Activated B cell treated with CpG ODN at 0.5 μM for 24 hours (primary cell): Measurements from ENCODE around the gene MT2A. TPM values are rescaled to one million over a fixed set of nuclear protein-coding genes. Genes with fewer than 3 reads are reported as not detected.

Source experiments
- ATAC-seq: fragments of 200-7000 bp; cut with Tn5 transposase; one replicate; pipeline ENCODE4 v1.10.0; 2021; ENCODE audit warnings: low read depth, mild to moderate bottlenecking, moderate library complexity
- CTCF ChIA-PET: fragments of 350-600 bp; sonication (Branson Sonifier 250); formaldehyde crosslinking; loops from one replicate; lab custom pipeline; 2021; ENCODE audit warnings: antibody characterized with exemption; lab: Charles Lee
- POLR2A ChIA-PET: fragments of 350-600 bp; sonication (Branson Sonifier 250); formaldehyde crosslinking; loops from one replicate; lab custom pipeline; 2021; ENCODE audit warnings: antibody characterized with exemption; lab: Charles Lee
- DNase-seq: peaks from one replicate; pipeline ENCODE4 v3.0.0; 2022
- H3K27ac Mint-ChIP-seq: one replicate; pipeline ENCODE4 v1.8.0; 2020; ENCODE audit warnings: mixed read lengths
- H3K27me3 Mint-ChIP-seq: one replicate; pipeline ENCODE4 v1.8.0; 2021; ENCODE audit warnings: mixed read lengths
- H3K36me3 Mint-ChIP-seq: one replicate; pipeline ENCODE4 v1.8.0; 2021; ENCODE audit warnings: low read depth, mixed read lengths
- H3K4me1 Mint-ChIP-seq: one replicate; pipeline ENCODE4 v1.8.0; 2021; ENCODE audit warnings: mixed read lengths
- H3K4me3 Mint-ChIP-seq: one replicate; pipeline ENCODE4 v1.8.0; 2020; ENCODE audit warnings: mild to moderate bottlenecking, mixed read lengths
- H3K9me3 Mint-ChIP-seq: one replicate; pipeline ENCODE4 v1.8.0; 2020; ENCODE audit warnings: mixed read lengths
- CTCF ChIP-seq: fragments of 200-600 bp; IDR thresholded peaks from one replicate; pipeline ENCODE4 v1.8.0; 2022; ENCODE audit warnings: antibody characterized with exemption, mild to moderate bottlenecking
- intact Hi-C: fragments of 100-400 bp; cut with micrococcal nuclease; formaldehyde crosslinking; loops from one replicate; pipeline ENCODE4 v1.15.1; 2024
- total RNA-seq: library from RNA; stranded (reverse); gene quantifications from 2 replicates; pipeline ENCODE4 v1.2.3, GENCODE V29; 2022

MT2A gene
- total RNA-seq, 1 donor from 2014 or later, result 77.4 TPM

GRCh38 chr16:56611281-56611833, 3.0 kb downstream of the MT2A start:
- DNase-seq (no peak), ATAC-seq (no peak)
- POLR2A ChIA-PET, result interaction anchor here (0.8 to 1.2 kb wide), 2 partner anchors 11 to 13 kb away, joined by 3 to 5 read pairs; no protein-coding TSS in a partner anchor
- H3K27ac Mint-ChIP-seq, result peak overlapping the region; percentile 87
- no peak for TF ChIP-seq CTCF
- intact Hi-C loops, result no loop called here
- CTCF ChIA-PET, result interaction anchor here (0.8 to 1.5 kb wide), 3 partner anchors 11 to 90 kb away, joined by 3 to 5 read pairs (median 3); no protein-coding TSS in a partner anchor
- H3K4me3 Mint-ChIP-seq, result peak overlapping the region; percentile 4
- no peaks in the 10 kb centered on the region for H3K27me3 Mint-ChIP-seq
- H3K9me3 Mint-ChIP-seq, result no peaks in the 10 kb centered on the region
- H3K4me1 Mint-ChIP-seq, result peaks cover 36% of the 10 kb centered on the region
- no peaks in the 10 kb centered on the region for H3K36me3 Mint-ChIP-seq

- TF ChIP-seq CTCF, result no peak
- DNase-seq (no peak), ATAC-seq (no peak)
- peaks cover 20% of the 10 kb centered on the region for H3K27me3 Mint-ChIP-seq
- intact Hi-C loops, result no loop called here
- ChIA-PET POLR2A (no interaction called here), CTCF (no interaction called here)
- H3K9me3 Mint-ChIP-seq, result no peaks in the 10 kb centered on the region
- peaks cover 36% of the 10 kb centered on the region for H3K4me1 Mint-ChIP-seq
- H3K36me3 Mint-ChIP-seq, result no peaks in the 10 kb centered on the region
- H3K4me3 Mint-ChIP-seq, result no peak overlapping the region
- H3K27ac Mint-ChIP-seq, result no peak overlapping the region
Observed at GRCh38 chr16:56613706-56614105, 5.3 kb downstream of the MT2A start.

GRCh38 chr16:56614549-56614991, 6.2 kb downstream of the MT2A start:
- no peak for DNase-seq
- no peak for TF ChIP-seq CTCF
- Mint-ChIP-seq H3K4me3 (no peak overlapping the region), H3K27ac (no peak overlapping the region), H3K4me1 (peaks cover 27% of the 10 kb centered on the region), H3K9me3 (no peaks in the 10 kb centered on the region), H3K36me3 (no peaks in the 10 kb centered on the region), H3K27me3 (peaks cover 25% of the 10 kb centered on the region)
- ATAC-seq, result no peak
- intact Hi-C loops, result no loop called here
- POLR2A ChIA-PET, result no interaction called here
- CTCF ChIA-PET, result no interaction called here

- H3K27me3 Mint-ChIP-seq, result peaks cover 29% of the 10 kb centered on the region
- CTCF ChIA-PET, result no interaction called here
- DNase-seq (no peak), ATAC-seq (no peak)
- H3K9me3 Mint-ChIP-seq, result no peaks in the 10 kb centered on the region
- H3K4me1 Mint-ChIP-seq, result peaks cover 22% of the 10 kb centered on the region
- H3K36me3 Mint-ChIP-seq, result no peaks in the 10 kb centered on the region
- no peak for TF ChIP-seq CTCF
- H3K27ac Mint-ChIP-seq, result no peak overlapping the region
- H3K4me3 Mint-ChIP-seq, result no peak overlapping the region
- intact Hi-C loops, result no loop called here
- POLR2A ChIA-PET, result no interaction called here
Observed at GRCh38 chr16:56615353-56615752, 7.0 kb downstream of the MT2A start.

- H3K27me3 Mint-ChIP-seq, result peaks cover 31% of the 10 kb centered on the region
- DNase-seq, result no peak
- intact Hi-C loops, result no loop called here
- ChIA-PET POLR2A (interaction anchor here (0.6 to 0.8 kb wide), 3 partner anchors 14 to 1050 kb away, joined by 3 to 8 read pairs (median 4); no protein-coding TSS in a partner anchor), CTCF (no interaction called here)
- TF ChIP-seq CTCF, result no peak
- H3K27ac Mint-ChIP-seq, result no peak overlapping the region
- H3K36me3 Mint-ChIP-seq, result no peaks in the 10 kb centered on the region
- no peaks in the 10 kb centered on the region for H3K9me3 Mint-ChIP-seq
- peak overlapping the region; percentile 63 for H3K4me3 Mint-ChIP-seq
- H3K4me1 Mint-ChIP-seq, result peaks cover 10% of the 10 kb centered on the region
- no peak for ATAC-seq
Observed at GRCh38 chr16:56616608-56617211, 8.3 kb downstream of the MT2A start.
